Lower leg skin (tissue), 3 donors: ENCODE measurements around the gene STK24.

ENCODE experiments used
- CTCF ChIP-seq, 3 donors: fragments of 450-650 bp; IDR thresholded peaks; one replicate each; pipeline ENCODE4 v1.5.1; 2016; ENCODE audit warnings: antibody characterized with exemption in 3 of 3, mild to moderate bottlenecking in 3 of 3, moderate library complexity in 2 of 3
- POLR2A ChIP-seq, 2 donors: fragments of 450-650 bp; IDR thresholded peaks; one replicate each; pipeline ENCODE4 v1.6.1; 2016 to 2017; ENCODE audit warnings: antibody characterized with exemption in 2 of 2, mild to moderate bottlenecking in 1 of 2, moderate library complexity in 1 of 2

DNA sequence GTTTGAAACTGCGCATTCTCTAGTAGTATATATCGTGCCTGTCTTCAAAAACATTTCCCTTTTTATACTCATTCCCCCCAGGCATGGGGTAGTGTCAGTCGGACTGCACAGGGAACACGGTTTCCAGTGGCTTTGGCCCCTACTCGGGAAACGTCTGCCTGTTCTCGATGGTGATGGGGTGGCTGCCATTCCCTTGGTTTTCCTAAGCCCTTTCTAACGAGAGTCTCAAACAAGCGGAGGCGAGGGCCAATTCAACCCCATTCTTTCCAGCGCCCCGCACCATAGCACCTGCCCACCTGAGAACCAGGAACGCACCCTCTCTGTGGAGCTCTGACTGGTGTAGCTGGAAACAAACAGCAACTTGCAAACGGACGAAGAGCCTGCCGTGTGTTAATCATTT, 127.6 kb downstream of the STK24 start:
- no peak for TF ChIP-seq CTCF (IDR thresholded peaks at IDR 0.05)
- TF ChIP-seq POLR2A (IDR thresholded peaks at IDR 0.05), result no peak
